Stimulated activated CD4-positive, alpha-beta T cell treated with anti-CD3 and anti-CD28 coated beads, Interleukin-2, amount 100 ng/mL, for 4 hours (primary cell): Measurements from ENCODE around the gene SH3YL1.
"Not testable (repeated sequence)": the region's sequence is repeated elsewhere in the genome, so short reads cannot be mapped to it uniquely, and the experiment has no call there.

Source experiments
- DNase-seq: peaks from one replicate; pipeline ENCODE4 v3.0.0-alpha.2; 2020; ENCODE audit warnings: low read depth

Gene SH3YL1

DNA sequence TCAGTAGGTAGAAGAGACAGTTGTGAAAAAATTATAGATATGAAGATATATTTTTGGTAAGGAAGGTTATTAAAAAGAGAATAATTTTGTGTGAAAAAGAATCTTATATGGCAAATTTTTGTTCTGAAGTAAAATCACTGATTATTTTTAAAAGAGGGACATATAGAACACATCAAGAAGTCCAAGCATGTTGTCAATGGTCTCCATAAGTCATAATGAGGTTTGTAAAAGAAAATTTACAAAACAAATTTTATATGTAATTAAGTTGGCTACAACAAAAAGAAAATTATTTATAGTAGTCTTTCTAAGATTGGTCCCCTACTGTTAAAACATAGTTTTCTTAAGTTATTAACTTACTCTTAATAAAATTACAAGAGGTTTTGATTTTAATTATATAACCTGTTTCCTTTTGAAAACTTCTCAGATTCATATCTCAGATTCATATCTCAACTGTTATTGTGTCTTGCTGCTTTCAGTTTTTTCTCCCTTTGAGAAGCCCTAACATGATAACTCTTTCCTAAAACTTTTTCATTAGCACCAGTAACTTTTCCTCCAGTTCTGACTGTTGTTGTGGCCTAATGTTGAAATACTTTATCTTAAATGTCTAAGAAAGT is 81.2 kb downstream of the SH3YL1 start:
- DNase-seq, result no peak

DNA sequence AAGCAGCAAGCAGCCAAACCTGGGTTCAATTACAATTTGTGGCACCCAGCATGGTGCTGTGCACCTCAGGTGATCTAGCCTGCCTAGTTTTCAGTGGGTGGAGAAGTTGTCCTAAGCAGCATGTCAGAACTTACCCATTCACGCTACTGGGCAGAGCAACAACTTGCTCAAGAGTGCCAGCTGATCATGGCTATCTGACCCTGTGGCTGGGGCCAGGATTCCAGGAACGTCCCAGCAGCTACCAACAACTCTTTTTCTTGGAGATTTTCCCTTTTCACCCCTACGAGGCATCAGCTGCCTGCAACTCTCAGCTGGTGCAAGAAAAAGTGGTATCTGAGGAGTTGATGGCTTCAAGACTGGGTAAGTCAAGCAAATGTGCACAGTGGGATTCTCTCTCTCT is 83.5 kb downstream of the SH3YL1 start:
- DNase-seq, result no peak

DNA sequence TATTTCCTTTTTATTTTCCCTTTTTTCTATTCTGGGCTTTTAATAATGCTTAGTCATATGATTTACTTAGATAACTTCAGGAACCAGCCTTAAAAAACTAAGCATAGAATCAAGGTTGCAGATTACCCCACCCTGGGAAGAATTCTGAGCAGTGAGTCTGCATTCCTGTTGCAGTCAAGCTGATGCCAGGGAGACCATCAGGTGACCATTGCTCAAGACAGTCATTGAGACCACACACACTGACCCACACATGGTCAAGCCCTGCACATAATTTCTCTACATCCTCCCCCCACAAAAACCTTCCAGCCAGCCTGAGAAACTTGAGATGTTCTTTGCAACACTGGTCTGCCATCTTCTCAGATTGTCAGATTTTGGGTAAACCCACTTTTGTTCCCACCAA is 83.9 kb downstream of the SH3YL1 start:
- DNase-seq, result no peak

DNA sequence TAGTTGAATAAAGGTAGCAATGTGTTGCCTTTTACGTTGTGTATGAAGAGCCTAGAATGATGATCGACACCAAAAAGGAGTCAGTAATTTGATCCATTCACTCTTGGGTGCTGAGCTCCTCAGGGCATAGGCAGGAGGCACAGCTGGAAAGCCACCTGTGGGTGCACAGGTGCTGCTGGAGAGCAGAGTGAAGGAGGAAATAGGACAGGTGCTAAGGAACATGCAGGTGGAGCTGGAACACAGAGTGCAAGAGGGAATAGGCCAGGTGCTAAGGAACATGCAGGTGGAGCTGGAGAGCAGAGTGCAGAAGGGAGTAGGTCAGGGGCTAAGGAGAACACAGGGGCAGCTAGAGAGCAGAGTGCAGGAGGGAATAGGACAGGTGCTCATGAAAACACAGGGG is 86.1 kb downstream of the SH3YL1 start:
- no peak for DNase-seq

DNA sequence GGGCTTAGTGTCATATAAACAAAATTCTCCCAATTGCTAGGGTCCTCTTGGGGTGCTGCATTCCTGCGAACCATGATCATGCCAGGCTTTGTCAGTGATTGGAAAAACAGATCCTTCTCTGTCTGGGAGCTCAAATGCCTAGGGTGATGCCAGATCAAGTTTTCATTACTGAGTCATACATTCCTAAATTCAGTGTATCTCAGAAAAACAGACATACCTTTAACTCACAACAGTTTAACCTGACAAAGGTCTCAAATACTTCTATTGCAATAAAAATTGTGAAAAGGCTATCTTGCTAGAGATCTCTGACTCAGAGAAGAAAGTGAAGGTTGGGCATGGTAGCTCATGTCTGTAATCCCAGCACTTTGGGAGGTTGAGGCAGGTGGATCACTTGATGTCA is 86.9 kb downstream of the SH3YL1 start:
- no peak for DNase-seq

DNA sequence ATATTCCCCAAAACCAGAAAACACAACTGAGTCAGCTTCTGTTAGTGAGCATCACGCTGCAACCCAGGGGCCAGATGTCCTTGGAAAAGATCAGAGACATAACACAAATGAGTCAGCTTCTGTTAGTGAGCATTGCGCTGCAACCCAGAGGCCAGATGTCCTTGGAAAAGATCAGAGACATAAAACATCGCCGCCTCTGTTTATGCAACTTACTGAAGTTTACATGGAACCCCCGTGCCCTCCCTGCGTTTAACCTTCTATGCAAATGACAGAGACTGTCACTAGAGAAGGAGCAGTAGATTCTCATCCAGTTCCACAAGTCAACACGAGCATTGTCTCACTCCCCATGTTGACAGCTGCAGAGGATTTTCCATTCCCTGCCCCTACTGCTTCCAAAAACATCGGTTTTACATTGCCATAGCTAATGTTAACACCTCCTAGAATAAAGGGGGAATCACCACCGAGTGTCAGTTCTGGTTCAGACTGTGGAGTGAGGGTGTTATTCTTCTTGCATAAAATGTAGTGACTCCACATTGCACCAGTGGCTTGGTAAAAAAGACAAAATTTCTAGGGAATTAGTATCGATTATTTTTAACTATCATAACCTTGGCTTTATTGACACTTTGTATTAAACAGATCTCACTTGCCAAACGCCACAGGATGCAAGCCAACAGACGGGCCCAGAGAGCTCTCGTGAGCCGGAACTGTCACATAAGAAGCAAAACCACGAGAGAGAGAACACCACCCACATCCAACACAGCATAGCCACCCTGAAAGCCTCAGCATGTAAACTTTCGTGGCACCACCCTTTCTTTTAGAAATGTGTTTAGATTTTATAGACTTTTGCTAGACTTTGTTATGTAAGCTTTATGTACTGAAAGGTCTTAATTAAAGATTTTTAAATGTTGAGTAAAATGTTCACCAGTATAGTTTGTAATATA is 87.7 kb downstream of the SH3YL1 start:
- no peak for DNase-seq

DNA sequence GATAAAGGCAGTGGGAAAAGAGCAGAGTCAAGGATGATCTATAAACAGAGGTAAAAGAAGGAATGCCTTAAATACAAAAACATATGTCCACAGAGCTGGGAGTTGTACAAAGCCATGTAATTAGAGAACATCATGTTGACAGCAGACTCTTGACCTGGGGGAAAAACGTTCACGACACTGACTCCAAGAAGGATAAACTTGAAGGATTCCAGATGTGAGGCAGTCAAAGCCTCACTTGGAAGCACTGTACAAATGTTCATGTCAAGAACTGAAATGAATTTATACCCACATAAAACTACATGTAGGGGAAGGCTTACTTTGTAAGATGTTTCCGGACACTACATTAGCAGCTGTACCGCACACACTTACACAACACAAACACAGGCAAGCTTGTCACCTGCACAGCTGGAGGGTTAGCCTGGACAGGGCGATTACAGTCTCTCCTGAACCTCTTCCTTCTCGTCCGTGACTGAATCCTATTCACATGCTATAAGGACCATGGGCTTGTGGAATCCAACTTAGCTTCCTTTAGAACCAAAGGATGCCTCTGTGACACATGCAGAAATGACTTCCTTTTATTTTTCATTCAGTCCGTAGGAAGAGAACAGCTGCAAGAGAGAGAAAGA is 88.6 kb downstream of the SH3YL1 start:
- no peak for DNase-seq

DNA sequence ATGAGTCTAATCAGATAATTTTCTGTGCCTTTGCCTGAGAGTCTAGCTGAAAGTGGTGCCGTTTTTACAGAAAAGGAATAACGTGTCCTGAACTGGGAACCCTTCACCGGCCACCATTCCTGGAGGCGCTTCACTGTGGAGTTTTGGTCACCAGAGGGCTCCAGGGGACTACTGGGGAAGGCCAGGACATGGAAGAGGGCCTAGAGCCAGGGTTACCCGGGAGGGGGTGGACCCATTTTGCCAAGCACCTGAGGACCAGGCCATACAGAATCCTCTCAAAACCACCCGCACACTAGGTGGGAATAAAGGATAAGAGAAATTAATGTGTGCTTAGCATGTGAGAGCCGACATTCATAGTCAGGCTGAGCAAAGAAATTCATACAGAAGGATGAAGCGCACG is 91.7 kb downstream of the SH3YL1 start:
- not testable (repeated sequence) for DNase-seq

DNA sequence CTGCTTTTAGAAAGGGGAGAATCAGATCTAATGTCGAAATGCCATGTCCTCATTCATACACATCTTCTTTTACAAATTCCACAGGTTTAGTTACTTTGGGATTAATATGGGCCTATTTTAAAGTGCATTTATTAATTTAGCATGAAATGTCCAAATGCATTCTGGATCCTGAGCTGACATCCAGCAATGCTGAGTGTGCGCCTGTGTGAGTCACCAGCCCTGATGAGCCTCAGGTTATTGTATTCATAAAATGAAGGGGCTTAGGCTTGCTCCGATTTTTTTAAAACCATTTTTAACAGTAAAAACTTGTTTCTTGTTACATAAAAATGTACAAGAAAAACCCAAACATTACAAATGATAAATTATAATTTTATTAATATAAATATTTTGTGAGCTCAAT is 94.1 kb downstream of the SH3YL1 start:
- no peak for DNase-seq
